Esophagus muscularis mucosa (tissue), 4 donors: Measurements from ENCODE around the gene CNGB1. TPM values are rescaled to one million over a fixed set of nuclear protein-coding genes. Genes with fewer than 3 reads are reported as not detected.
"Not testable (repeated sequence)": the region's sequence is repeated elsewhere in the genome, so short reads cannot be mapped to it uniquely, and the experiment has no call there.

Experiments
- DNase-seq: peaks from one replicate; pipeline ENCODE4 v3.0.0-alpha.2; 2017; ENCODE audit errors: extremely low spot score
- H3K27ac ChIP-seq, 4 donors: fragments of 200-600 bp; sonication (generic); replicated peaks in 1 of 4; 1 replicate in 3 of 4; 2 replicates in 1 of 4; pipeline ENCODE4 v1.5.1; 2016 to 2019; ENCODE audit warnings: mild to moderate bottlenecking in 1 of 4
- H3K27me3 ChIP-seq, 4 donors: fragments of 200-600 bp; sonication (generic); one replicate each; pipeline versions ENCODE4 v1.5.1 to v1.6.0; 2016 to 2019
- H3K36me3 ChIP-seq, 4 donors: fragments of 200-600 bp; sonication (generic); one replicate each; pipeline ENCODE4 v1.5.1; 2016 to 2019
- H3K4me1 ChIP-seq, 4 donors: fragments of 200-600 bp; sonication (generic); one replicate each; pipeline ENCODE4 v1.5.1; 2016 to 2019
- H3K4me3 ChIP-seq, 4 donors: fragments of 200-600 bp; sonication (generic); 1 replicate in 2 of 4; 2 replicates in 2 of 4; pipeline ENCODE4 v1.5.1; 2016 to 2019; ENCODE audit warnings: mild to moderate bottlenecking in 4 of 4, moderate library complexity in 1 of 4
- H3K9me3 ChIP-seq, 4 donors: fragments of 200-600 bp; sonication (generic); 1 replicate in 3 of 4; 2 replicates in 1 of 4; pipeline ENCODE4 v1.5.1; 2016 to 2019
- EP300 ChIP-seq: sonication (generic); formaldehyde crosslinking; IDR thresholded peaks from one replicate; pipeline ENCODE4 v1.6.1; 2017; ENCODE audit warnings: antibody characterized with exemption
- POLR2A ChIP-seq: fragments of 450-650 bp; IDR thresholded peaks from one replicate; pipeline ENCODE4 v1.6.1; 2017; ENCODE audit warnings: antibody characterized with exemption, moderate library complexity, mild to moderate bottlenecking, low read depth
- POLR2AphosphoS5 ChIP-seq, 2 donors: sonication (generic); formaldehyde crosslinking; IDR thresholded peaks; one replicate each; pipeline ENCODE4 v1.6.1; 2017; ENCODE audit warnings: antibody characterized with exemption in 2 of 2
- WGBS: methylation state at CpG from one replicate; pipeline ENCODE4 v1.1.5; 2018; 5-methylcytosine and 5-hydroxymethylcytosine counted together
- intact Hi-C: fragments of 100-400 bp; cut with DNase I; formaldehyde crosslinking; loops from one replicate; pipeline ENCODE4 v1.15.1; 2023
- total RNA-seq, 4 donors: library from RNA; depleted of rRNA; stranded (reverse); fragments of >200 nt; gene quantifications; one replicate each; pipeline versions ENCODE4 v1.1.0 to v1.2.1, GENCODE V29; 2016
- TF ChIP-seq, protein P1 (sequence below), 3 experiments: fragments of 200-600 bp in 2 of 3; fragments of 450-650 bp in 1 of 3; sonication (generic) in 2 of 3; IDR thresholded peaks; one replicate each; pipeline ENCODE4 v1.5.1; 2017 to 2019; ENCODE audit warnings: antibody characterized with exemption in 3 of 3, mild to moderate bottlenecking in 2 of 3, moderate library complexity in 1 of 3

CNGB1 gene
- total RNA-seq, 4 donors from 2014 or later, result under 0.01 to 0.97 (median 0.31) TPM

DNA sequence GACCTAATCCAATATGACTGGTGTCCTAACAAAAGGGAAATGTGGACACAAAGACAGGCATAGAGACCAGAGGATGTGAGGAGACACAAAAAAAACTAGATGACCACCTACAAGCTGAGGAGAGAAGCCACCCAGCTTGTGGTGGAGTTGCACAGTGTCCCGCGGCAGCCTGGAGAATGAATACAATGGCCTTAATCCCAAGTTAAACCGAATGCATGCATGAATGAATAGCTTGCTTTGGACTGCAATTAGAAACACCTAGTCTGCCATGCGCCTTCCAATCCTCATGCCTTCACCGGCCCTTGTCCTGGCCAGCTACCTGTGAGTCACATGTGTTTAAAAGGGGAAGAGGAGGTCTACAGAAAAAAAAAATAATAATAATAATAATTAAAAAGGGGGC lies 72.0 kb downstream of the CNGB1 start:
- Histone ChIP-seq H3K4me1 (no peaks in the 10 kb centered on the region), H3K27ac (no peak overlapping the region), H3K9me3 (no peaks in the 10 kb centered on the region), H3K27me3 (peaks cover 0 to 39% (median 2%) of the 10 kb centered on the region in 4 donors), H3K4me3 (no peak overlapping the region), H3K36me3 (no peaks in the 10 kb centered on the region)
- DNase-seq, result no peak
- intact Hi-C loops, result loop anchor here (2.0 kb wide), 1 partner anchor 106 kb away; no protein-coding TSS in a partner anchor
- TF ChIP-seq EP300 (no peak), POLR2AphosphoS5 (IDR thresholded peaks at IDR 0.05) (no peak), POLR2A (no peak)
- TF ChIP-seq, protein P1, sequence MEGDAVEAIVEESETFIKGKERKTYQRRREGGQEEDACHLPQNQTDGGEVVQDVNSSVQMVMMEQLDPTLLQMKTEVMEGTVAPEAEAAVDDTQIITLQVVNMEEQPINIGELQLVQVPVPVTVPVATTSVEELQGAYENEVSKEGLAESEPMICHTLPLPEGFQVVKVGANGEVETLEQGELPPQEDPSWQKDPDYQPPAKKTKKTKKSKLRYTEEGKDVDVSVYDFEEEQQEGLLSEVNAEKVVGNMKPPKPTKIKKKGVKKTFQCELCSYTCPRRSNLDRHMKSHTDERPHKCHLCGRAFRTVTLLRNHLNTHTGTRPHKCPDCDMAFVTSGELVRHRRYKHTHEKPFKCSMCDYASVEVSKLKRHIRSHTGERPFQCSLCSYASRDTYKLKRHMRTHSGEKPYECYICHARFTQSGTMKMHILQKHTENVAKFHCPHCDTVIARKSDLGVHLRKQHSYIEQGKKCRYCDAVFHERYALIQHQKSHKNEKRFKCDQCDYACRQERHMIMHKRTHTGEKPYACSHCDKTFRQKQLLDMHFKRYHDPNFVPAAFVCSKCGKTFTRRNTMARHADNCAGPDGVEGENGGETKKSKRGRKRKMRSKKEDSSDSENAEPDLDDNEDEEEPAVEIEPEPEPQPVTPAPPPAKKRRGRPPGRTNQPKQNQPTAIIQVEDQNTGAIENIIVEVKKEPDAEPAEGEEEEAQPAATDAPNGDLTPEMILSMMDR (IDR thresholded peaks at IDR 0.05), result no peak
- WGBS, result 74% methylated on average over 5 of the region's 5 CpGs

DNA sequence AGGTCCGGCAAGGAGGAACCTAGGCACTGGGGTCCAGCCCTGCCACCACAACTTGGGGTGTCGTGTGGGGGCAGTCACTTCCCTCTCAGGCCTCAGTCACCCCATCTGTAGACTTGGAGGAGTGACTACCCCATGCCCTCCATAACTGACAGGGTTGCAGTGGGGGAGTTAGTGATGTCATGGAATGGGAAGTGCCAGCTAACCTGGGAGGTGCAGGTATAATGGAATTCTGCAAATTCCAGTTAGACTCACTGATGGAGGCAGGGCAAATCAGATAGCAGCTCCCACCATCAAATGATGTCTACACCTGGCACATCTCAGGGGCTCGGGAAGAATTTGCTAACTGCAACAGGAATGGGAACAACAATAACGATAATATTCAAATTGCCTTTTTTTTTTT lies 72.9 kb downstream of the CNGB1 start:
- Histone ChIP-seq H3K27me3 (peaks cover 0 to 31% (median 2%) of the 10 kb centered on the region in 4 donors), H3K4me3 (no peak overlapping the region), H3K9me3 (no peaks in the 10 kb centered on the region), H3K36me3 (no peaks in the 10 kb centered on the region), H3K4me1 (peaks cover 0 to 8% (median 0%) of the 10 kb centered on the region in 4 donors), H3K27ac (no peak overlapping the region)
- intact Hi-C loops, result loop anchor here (2.0 kb wide), 1 partner anchor 107 kb away; no protein-coding TSS in a partner anchor
- TF ChIP-seq EP300 (no peak), POLR2A (no peak), POLR2AphosphoS5 (IDR thresholded peaks at IDR 0.05) (no peak)
- TF ChIP-seq, protein P1 (IDR thresholded peaks at IDR 0.05), result no peak
- DNase-seq, result no peak
- 77% methylated on average over 4 of the region's 4 CpGs for WGBS

DNA sequence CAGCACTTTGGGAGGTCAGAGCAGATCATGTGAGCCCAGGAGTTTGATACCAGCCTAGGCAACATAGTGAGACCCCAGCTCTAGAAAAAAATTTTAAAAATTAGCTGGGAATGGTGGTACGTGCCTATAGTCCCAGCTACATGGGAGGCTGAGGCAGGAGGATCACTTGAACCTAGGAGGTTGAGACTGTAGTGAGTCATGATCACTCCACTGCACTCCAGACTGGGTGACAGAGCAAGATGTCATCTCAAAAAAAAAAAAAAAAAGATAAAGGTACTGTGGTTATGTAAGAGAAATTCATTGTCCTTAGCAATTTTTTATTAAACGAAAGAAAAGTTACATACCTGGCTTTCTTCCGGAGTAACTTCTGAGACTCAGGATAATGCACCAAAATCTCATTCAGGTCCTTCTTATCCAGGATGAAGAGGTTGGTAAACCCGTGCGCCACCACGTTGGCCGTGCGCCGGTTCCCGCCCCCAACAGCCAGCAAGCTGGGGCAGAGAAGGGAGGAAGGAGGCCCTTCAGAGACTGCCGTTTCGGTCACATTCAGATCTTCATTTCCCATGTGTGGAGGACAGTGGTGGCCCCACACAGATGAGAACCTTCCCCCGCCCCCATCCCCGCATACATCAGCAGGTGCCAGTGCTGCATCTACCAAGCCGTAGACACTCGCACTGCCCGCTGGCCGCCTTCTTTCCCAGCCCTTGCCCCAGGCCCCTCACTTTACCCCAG lies 73.7 kb downstream of the CNGB1 start:
- 76% methylated on average over 18 of the region's 18 CpGs for WGBS
- no peak for DNase-seq
- TF ChIP-seq POLR2A, result no peak
- TF ChIP-seq EP300, result no peak
- TF ChIP-seq POLR2AphosphoS5 (IDR thresholded peaks at IDR 0.05), result no peak
- TF ChIP-seq, protein P1 (IDR thresholded peaks at IDR 0.05), result no peak
- Histone ChIP-seq H3K36me3 (no peaks in the 10 kb centered on the region), H3K27ac (no peak overlapping the region), H3K9me3 (no peaks in the 10 kb centered on the region), H3K4me1 (peaks cover 0 to 8% (median 0%) of the 10 kb centered on the region in 4 donors), H3K27me3 (peaks cover 0 to 29% (median 2%) of the 10 kb centered on the region in 4 donors), H3K4me3 (no peak overlapping the region)
- intact Hi-C loops, result no loop called here

DNA sequence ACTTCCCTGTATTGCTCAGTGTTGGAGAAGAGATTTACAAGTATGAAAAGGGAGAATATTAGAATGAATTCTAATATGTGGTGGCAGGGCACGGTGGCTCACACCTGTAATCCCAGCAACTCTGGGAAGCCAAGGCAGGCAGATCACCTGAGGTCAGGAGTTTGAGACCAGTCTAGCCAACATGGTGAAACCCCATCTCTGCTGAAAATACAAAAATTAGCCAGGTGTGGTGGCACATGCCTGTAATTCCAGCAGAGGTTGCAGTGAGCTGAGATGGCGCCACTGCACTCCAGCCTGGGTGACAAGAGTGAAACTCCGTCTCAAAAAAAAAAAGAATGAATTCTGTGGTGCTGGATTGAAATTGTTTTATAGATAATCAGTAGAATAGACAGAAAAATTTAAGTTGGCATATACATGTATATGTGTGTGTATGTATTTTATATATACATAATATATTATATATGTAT lies 75.8 kb downstream of the CNGB1 start:
- WGBS, result 96% methylated on average over 3 of the region's 3 CpGs
- H3K9me3 ChIP-seq, intact Hi-C loops, H3K36me3 ChIP-seq, H3K27ac ChIP-seq, DNase-seq, H3K4me3 ChIP-seq: not testable (repeated sequence)
- Histone ChIP-seq H3K27me3 (peaks cover 0 to 14% (median 0%) of the 10 kb centered on the region in 4 donors), H3K4me1 (peaks cover 0 to 13% (median under 1%) of the 10 kb centered on the region in 4 donors)

DNA sequence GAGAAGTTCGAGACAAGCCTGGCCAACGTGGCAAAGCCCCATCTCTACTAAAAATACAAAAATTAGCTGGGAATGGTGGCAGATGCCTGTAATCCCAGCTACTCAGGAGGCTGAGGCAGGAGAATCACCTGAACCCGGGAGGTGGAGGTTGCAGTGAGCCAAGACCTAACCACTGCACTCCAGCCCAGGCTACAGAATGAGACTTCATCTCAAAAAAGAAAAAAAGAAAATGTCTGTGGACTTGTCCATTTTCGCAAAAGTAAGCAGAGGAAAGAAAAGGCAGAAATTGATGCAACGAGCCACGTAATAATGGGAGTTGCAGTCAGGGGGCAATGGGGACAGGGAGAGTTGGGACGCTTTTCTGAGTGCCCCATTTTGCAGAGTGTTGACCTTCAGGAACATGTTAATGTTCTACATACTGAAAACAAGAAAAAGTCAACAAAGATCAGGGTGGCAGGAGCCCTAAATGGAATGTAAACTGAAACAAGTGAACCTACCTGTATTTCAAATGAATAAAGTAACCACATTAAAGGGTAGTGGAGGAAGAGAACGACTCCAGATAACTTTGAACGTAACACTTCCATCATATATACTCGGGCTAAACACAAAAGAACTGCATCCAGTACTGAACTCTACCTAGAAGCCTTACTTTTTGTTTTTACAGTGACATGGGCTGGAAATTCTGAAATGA lies 76.4 kb downstream of the CNGB1 start:
- intact Hi-C loops, result no loop called here
- 89% methylated on average over 10 of the region's 10 CpGs for WGBS
- H3K27ac ChIP-seq, result no peak overlapping the region

More for the DNA sequence above, 76.4 kb downstream of the CNGB1 start:
- DNase-seq, result no peak
- H3K9me3 ChIP-seq, result no peaks in the 10 kb centered on the region
- H3K4me1 ChIP-seq, result peaks cover 0 to 13% (median 3%) of the 10 kb centered on the region in 4 donors
- no peak for TF ChIP-seq EP300
- TF ChIP-seq POLR2A, result no peak
- TF ChIP-seq, protein P1 (IDR thresholded peaks at IDR 0.05), result no peak
- TF ChIP-seq POLR2AphosphoS5 (IDR thresholded peaks at IDR 0.05), result no peak
- peaks cover 0 to 11% (median 0%) of the 10 kb centered on the region in 4 donors for H3K27me3 ChIP-seq
- no peaks in the 10 kb centered on the region for H3K36me3 ChIP-seq
- H3K4me3 ChIP-seq, result no peak overlapping the region
